OCI-LY7 (cell line): ENCODE data around the gene SLC2A13.

Experiments
- CTCF ChIP-seq: fragments of 200-600 bp; sonication (generic); conservative IDR thresholded peaks from 2 replicates; pipeline ENCODE4 v1.5.1; 2014; ENCODE audit warnings: mild to moderate bottlenecking, antibody characterized with exemption, low read length, moderate library complexity, mixed read lengths
- EZH2phosphoT487 ChIP-seq: fragments of 200-600 bp; sonication (generic); IDR thresholded peaks from 2 replicates; pipeline ENCODE4 v1.6.1; 2018; ENCODE audit warnings: low read depth, borderline replicate concordance, mild to moderate bottlenecking, mixed run types, antibody characterized with exemption, low read length, moderate library complexity, mixed read lengths

DNA sequence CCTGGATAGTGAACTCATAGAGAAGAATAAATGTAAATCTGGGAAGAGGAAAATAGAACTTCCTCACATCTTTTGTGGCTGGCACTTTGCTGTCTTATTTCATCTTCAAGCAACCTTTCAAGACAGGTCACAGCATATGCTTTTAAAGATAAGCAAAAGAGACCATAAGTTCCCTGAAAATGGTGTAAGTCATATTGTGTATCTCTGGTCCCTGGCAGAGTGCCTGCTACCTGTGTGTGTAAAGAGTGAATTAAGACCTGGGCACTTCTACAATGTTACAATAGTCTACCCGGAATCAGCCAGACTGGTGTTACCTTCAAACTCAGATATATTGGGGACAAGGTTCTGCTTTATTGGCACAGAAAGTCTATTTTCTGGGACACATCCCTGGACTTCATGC, 168.8 kb downstream of the SLC2A13 start:
- TF ChIP-seq CTCF (no peak), EZH2phosphoT487 (no peak)
